Natural killer cell treated with Interleukin-12 subunit alpha and Interleukin-12 subunit beta and Interleukin-15 and Interleukin-18, amount 100 ng/mL, for 72 hours (primary cell): ENCODE results near the gene UTF1. TPM values are rescaled to one million over a fixed set of nuclear protein-coding genes. Genes with fewer than 3 reads are reported as not detected.
"Not testable (repeated sequence)": the region's sequence is repeated elsewhere in the genome, so short reads cannot be mapped to it uniquely, and the experiment has no call there.

ENCODE experiments used
- ATAC-seq, 2 donors: fragments of 150-1000 bp; cut with Tn5 transposase in 1 of 2; sonication (Bioruptor Pico), chemical (Tn5 transposase) in 1 of 2; 2 replicates each; pipeline ENCODE4 v1.10.0; 2021
- DNase-seq: peaks from one replicate; pipeline ENCODE4 v3.0.0; 2022; ENCODE audit warnings: low spot score
- H3K27ac Mint-ChIP-seq, 2 donors: 1 replicate in 1 of 2; 2 replicates in 1 of 2; pipeline ENCODE4 v1.8.0; 2022; ENCODE audit warnings: mixed read lengths in 2 of 2, mild to moderate bottlenecking in 1 of 2, moderate library complexity in 1 of 2
- H3K27me3 Mint-ChIP-seq, 2 donors: 1 replicate in 1 of 2; 2 replicates in 1 of 2; pipeline ENCODE4 v1.8.0; 2022; ENCODE audit warnings: mixed read lengths in 2 of 2
- H3K36me3 Mint-ChIP-seq: one replicate; pipeline ENCODE4 v1.8.0; 2022; ENCODE audit warnings: mixed read lengths
- H3K4me1 Mint-ChIP-seq, 2 donors: 1 replicate in 1 of 2; 2 replicates in 1 of 2; pipeline ENCODE4 v1.8.0; 2022; ENCODE audit warnings: low read depth in 2 of 2, mixed read lengths in 2 of 2, mild to moderate bottlenecking in 1 of 2
- H3K4me3 Mint-ChIP-seq: one replicate; pipeline ENCODE4 v1.8.0; 2022; ENCODE audit warnings: mixed read lengths
- H3K9me3 Mint-ChIP-seq: 2 replicates; pipeline ENCODE4 v1.8.0; 2022; ENCODE audit warnings: mixed read lengths
- total RNA-seq, 2 donors: library from RNA; stranded (reverse); gene quantifications; one replicate each; pipeline ENCODE4 v1.2.3, GENCODE V29; 2022

Gene UTF1
- total RNA-seq, 2 donors from 2014 or later = not detected

GRCh38 chr10:133231946-133232574 lies 2.0 kb downstream of the UTF1 start:
- Mint-ChIP-seq H3K27ac (no peak overlapping the region), H3K36me3 (no peaks in the 10 kb centered on the region), H3K27me3 (peaks cover 15 to 29% of the 10 kb centered on the region in 2 donors), H3K4me3 (no peak overlapping the region), H3K9me3 (no peaks in the 10 kb centered on the region), H3K4me1 (peaks cover 0 to 12% of the 10 kb centered on the region in 2 donors)
- DNase-seq (no peak), ATAC-seq (no peak)

GRCh38 chr10:133234796-133235195 lies 4.8 kb downstream of the UTF1 start:
- peak overlapping the region; percentile 41 for H3K4me3 Mint-ChIP-seq

GRCh38 chr10:133235265-133235855 lies 5.3 kb downstream of the UTF1 start:
- Mint-ChIP-seq H3K27me3 (peaks cover 8 to 24% of the 10 kb centered on the region in 2 donors), H3K4me1 (peaks cover 0 to 5% of the 10 kb centered on the region in 2 donors), H3K36me3 (no peaks in the 10 kb centered on the region), H3K9me3 (no peaks in the 10 kb centered on the region), H3K4me3 (peak overlapping the region; percentile 61), H3K27ac (no peak overlapping the region)
- DNase-seq (no peak), ATAC-seq (peak; percentile 60 to 74)

More at GRCh38 chr10:133234796-133235195, 4.8 kb downstream of the UTF1 start:
- not testable (repeated sequence) for H3K27ac Mint-ChIP-seq, H3K36me3 Mint-ChIP-seq, DNase-seq, H3K9me3 Mint-ChIP-seq, H3K4me1 Mint-ChIP-seq
- peaks cover 8 to 24% of the 10 kb centered on the region in 2 donors for H3K27me3 Mint-ChIP-seq
- peak in 1 of 2 donors; percentile 4 for ATAC-seq

- no peak for ATAC-seq
- H3K27ac Mint-ChIP-seq = no peak overlapping the region
- H3K27me3 Mint-ChIP-seq = peaks cover 14 to 28% of the 10 kb centered on the region in 2 donors
- peaks cover 5 to 9% of the 10 kb centered on the region in 2 donors for H3K4me1 Mint-ChIP-seq
- H3K4me3 Mint-ChIP-seq = peak overlapping the region; percentile 61
- no peak for DNase-seq
- no peaks in the 10 kb centered on the region for H3K36me3 Mint-ChIP-seq
- no peaks in the 10 kb centered on the region for H3K9me3 Mint-ChIP-seq
Measured at GRCh38 chr10:133235932-133236331, 5.9 kb downstream of the UTF1 start.

GRCh38 chr10:133236401-133237240 lies 6.6 kb downstream of the UTF1 start:
- no peak overlapping the region for H3K4me3 Mint-ChIP-seq
- no peaks in the 10 kb centered on the region for H3K9me3 Mint-ChIP-seq
- peaks cover 7 to 10% of the 10 kb centered on the region in 2 donors for H3K4me1 Mint-ChIP-seq
- no peak for DNase-seq
- H3K27ac Mint-ChIP-seq = no peak overlapping the region
- H3K36me3 Mint-ChIP-seq = no peaks in the 10 kb centered on the region
- H3K27me3 Mint-ChIP-seq = peaks cover 16 to 26% of the 10 kb centered on the region in 2 donors
- peak in 1 of 2 donors; percentile 24 for ATAC-seq

GRCh38 chr10:133237241-133237587 lies 7.2 kb downstream of the UTF1 start:
- Mint-ChIP-seq H3K27me3 (peaks cover 16 to 22% of the 10 kb centered on the region in 2 donors), H3K4me1 (peaks cover 7 to 10% of the 10 kb centered on the region in 2 donors), H3K4me3 (no peak overlapping the region), H3K36me3 (no peaks in the 10 kb centered on the region), H3K27ac (no peak overlapping the region), H3K9me3 (no peaks in the 10 kb centered on the region)
- DNase-seq (no peak), ATAC-seq (no peak)

- H3K36me3 Mint-ChIP-seq = no peaks in the 10 kb centered on the region
- ATAC-seq = no peak
- no peaks in the 10 kb centered on the region for H3K9me3 Mint-ChIP-seq
- peaks cover 7 to 13% of the 10 kb centered on the region in 2 donors for H3K4me1 Mint-ChIP-seq
- H3K4me3 Mint-ChIP-seq = no peak within 1 kb of the TSS
- H3K27me3 Mint-ChIP-seq = peaks cover 18 to 22% of the 10 kb centered on the region in 2 donors
- no peak within 1 kb of the TSS for H3K27ac Mint-ChIP-seq
- no peak for DNase-seq
Measured at GRCh38 chr10:133237588-133238465, 7.8 kb downstream of the UTF1 start, which contains the start of gene VENTX. TSS of gene VENTX (plus strand) at chr10:133237855. CDS start at chr10:133237915, 60 bp downstream.

- no peak overlapping the region for H3K4me3 Mint-ChIP-seq
- ATAC-seq (no peak), DNase-seq (no peak)
- no peaks in the 10 kb centered on the region for H3K36me3 Mint-ChIP-seq
- peaks cover 12 to 16% of the 10 kb centered on the region in 2 donors for H3K4me1 Mint-ChIP-seq
- H3K27ac Mint-ChIP-seq = no peak overlapping the region
- no peaks in the 10 kb centered on the region for H3K9me3 Mint-ChIP-seq
- peaks cover 24 to 25% of the 10 kb centered on the region in 2 donors for H3K27me3 Mint-ChIP-seq
Measured at GRCh38 chr10:133238466-133238804, 8.4 kb downstream of the UTF1 start.

- peaks cover 19 to 24% of the 10 kb centered on the region in 2 donors for H3K27me3 Mint-ChIP-seq
- no peaks in the 10 kb centered on the region for H3K9me3 Mint-ChIP-seq
- H3K4me3 Mint-ChIP-seq = no peak overlapping the region
- H3K27ac Mint-ChIP-seq = no peak overlapping the region
- ATAC-seq (no peak), DNase-seq (no peak)
- no peaks in the 10 kb centered on the region for H3K36me3 Mint-ChIP-seq
- H3K4me1 Mint-ChIP-seq = peaks cover 12 to 16% of the 10 kb centered on the region in 2 donors
Measured at GRCh38 chr10:133239990-133240389, 10.0 kb downstream of the UTF1 start.

GRCh38 chr10:133241501-133242205 lies 11.6 kb downstream of the UTF1 start:
- no peak for DNase-seq
- Mint-ChIP-seq H3K27ac (no peak overlapping the region), H3K9me3 (no peaks in the 10 kb centered on the region), H3K4me1 (peaks cover 10 to 12% of the 10 kb centered on the region in 2 donors), H3K4me3 (peak overlapping the region; percentile 77), H3K27me3 (peaks cover 16 to 24% of the 10 kb centered on the region in 2 donors), H3K36me3 (no peaks in the 10 kb centered on the region)
- no peak for ATAC-seq

- Mint-ChIP-seq H3K27ac (no peak overlapping the region), H3K36me3 (no peaks in the 10 kb centered on the region)
Measured at GRCh38 chr10:133242611-133243356, 12.8 kb downstream of the UTF1 start.

GRCh38 chr10:133243593-133243992 lies 13.6 kb downstream of the UTF1 start:
- H3K36me3 Mint-ChIP-seq = no peaks in the 10 kb centered on the region
- peaks cover 15 to 22% of the 10 kb centered on the region in 2 donors for H3K27me3 Mint-ChIP-seq
- H3K9me3 Mint-ChIP-seq = no peaks in the 10 kb centered on the region
- H3K4me1 Mint-ChIP-seq = peaks cover 10 to 12% of the 10 kb centered on the region in 2 donors
- no peak for ATAC-seq
- H3K4me3 Mint-ChIP-seq = no peak overlapping the region
- H3K27ac Mint-ChIP-seq = no peak overlapping the region
- DNase-seq = no peak

More at GRCh38 chr10:133242611-133243356, 12.8 kb downstream of the UTF1 start:
- ATAC-seq (no peak), DNase-seq (no peak)
- Mint-ChIP-seq H3K27me3 (peaks cover 16 to 24% of the 10 kb centered on the region in 2 donors), H3K4me3 (peak overlapping the region; percentile 52), H3K4me1 (peaks cover 10 to 12% of the 10 kb centered on the region in 2 donors), H3K9me3 (no peaks in the 10 kb centered on the region)
